GM12874 (cell line): ENCODE data around the gene COX6A2.

Experiments used
- CTCF ChIP-seq: IDR thresholded peaks from 2 replicates; pipeline ENCODE4 v1.5.1; 2011; ENCODE audit warnings: low read depth, mild to moderate bottlenecking, control low read depth, low read length, moderate library complexity; ENCODE audit not compliant: insufficient read depth

COX6A2 gene

DNA sequence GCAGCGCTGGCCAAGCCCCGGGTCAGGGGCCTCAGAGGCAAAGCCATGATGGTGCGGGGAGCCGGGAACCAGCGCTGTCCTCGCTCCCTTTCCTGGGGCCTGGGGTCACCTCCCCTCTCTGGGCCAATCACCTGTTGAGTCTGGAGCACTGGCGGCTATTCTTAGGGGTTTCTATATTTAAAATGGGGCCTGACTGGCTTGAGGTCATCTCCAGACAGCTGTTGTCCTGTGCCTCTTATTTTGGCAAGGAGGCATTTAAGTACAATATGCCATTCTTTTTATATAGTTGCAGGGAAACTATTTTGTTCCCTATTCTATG, at the start of gene COX6A2:
TSS of gene COX6A2 (minus strand) at position 82 of the 319 bp plus-strand sequence. CDS start at position 47, 35 bp downstream.
- TF ChIP-seq CTCF = no peak

DNA sequence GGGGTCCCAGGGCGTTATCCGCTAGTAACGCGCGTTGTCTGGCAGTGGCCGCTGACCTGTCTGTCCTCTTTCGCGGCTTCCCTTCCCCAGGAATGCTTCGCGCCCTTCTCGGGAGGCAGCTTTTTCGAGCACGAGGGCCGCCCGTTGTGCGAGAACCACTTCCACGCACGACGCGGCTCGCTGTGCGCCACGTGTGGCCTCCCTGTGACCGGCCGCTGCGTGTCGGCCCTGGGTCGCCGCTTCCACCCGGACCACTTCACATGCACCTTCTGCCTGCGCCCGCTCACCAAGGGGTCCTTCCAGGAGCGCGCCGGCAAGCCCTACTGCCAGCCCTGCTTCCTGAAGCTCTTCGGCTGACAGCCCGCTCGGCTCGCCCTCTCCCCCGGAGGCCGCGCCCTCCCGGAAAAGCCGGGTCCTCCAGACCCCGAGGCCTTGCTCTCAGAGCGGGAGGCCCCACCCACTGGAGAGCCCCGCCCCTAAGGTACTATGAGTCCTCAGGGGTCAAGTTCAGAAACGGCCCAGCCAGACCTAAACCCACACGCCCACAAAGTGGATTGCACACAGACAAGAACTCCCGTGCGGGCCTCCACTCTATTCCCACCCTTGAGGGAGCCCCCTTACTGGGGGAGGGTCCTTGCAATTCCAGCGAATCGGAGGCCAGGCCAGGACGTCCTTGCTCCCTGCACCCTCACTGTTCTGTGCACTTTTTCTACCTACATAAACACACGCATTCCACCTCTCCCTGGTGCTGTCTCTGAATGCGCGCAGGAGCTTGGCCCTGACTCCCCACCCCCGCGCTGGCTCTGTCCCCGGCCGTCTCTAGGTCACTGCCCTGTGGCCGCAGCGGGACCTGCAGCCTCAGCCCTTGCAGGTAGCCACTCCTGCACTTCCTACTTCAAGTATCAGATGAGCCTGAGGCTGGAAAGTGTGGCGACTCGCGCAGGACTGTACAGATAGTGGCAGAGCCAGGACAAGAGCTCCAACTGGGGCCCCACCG, 49.4 kb upstream of the COX6A2 start:
- TF ChIP-seq CTCF = no peak

- no peak for TF ChIP-seq CTCF
These were observed 48.4 kb upstream of the COX6A2 start for GRCh38 chr16:31476303-31477219.

DNA sequence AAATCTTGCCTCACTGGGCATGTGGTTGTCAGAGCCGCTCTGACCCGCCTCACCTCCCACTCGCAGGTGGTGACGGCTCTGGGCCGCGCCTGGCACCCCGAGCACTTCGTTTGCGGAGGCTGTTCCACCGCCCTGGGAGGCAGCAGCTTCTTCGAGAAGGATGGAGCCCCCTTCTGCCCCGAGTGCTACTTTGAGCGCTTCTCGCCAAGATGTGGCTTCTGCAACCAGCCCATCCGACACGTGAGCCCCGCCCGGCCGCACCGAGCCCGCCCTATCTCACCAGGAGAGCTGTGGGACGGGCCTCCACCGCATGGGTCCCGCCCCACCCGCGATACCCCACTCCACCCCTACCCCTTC, 47.8 kb upstream of the COX6A2 start:
- TF ChIP-seq CTCF = no peak

DNA sequence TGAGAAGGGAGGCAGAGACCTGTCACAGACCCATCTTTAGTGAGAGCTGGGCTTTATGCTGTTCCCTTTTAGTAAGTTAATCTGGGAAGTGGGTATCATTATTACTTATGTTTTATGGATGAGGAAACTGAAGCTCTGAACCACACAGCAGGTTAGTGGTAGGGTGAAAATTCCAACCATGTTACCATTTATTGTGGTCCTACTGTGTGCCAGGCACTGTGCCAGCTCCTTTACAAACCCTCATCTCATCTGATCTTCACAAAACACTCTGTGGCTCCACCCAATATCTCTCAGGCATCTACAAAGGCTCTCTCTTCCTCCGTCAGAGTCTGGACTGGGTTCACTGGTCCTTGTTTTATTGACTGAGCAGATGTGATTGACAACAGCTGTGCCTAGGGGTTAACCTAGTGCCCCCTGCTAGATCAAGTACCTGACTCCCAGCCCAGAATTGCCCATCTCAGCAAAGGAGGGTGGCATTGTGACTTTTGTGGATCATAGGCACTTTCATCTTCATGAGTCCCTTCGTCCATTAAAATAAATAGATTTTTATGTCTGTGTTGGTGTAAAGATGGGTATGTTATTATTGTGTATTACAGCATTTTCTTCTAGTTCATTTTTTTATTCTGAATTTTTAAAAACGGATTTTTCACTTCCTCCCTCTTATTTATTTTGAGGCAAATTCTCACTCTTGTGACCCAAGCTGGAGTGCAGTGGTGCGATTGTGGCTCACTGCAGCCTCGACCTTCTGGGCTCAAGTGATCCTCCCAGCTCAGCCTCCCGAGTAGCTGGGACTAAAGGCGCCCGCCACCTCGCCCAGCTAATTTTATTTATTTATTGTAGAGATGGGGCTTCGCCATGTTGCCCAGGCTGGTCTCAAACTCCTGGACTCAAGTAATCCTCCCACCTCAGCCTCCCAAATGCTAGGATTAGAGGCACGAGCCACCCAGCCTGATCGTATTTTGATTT, 46.9 kb upstream of the COX6A2 start:
- TF ChIP-seq CTCF = no peak

- TF ChIP-seq CTCF = no peak
These were observed 46.1 kb upstream of the COX6A2 start for GRCh38 chr16:31474173-31474714.
